Activated T-helper 17 cell treated with anti-CD3 and anti-CD28 coated beads, Interleukin-2, amount 50 U/mL, for 72 hours (primary cell): ENCODE data around the gene MAN1A1. TPM values are rescaled to one million over a fixed set of nuclear protein-coding genes. Genes with fewer than 3 reads are reported as not detected.

Source experiments
- ATAC-seq: fragments of 150-1000 bp; cut with Tn5 transposase; replicated peaks from 2 replicates; pipeline ENCODE4 v1.10.0; 2021; ENCODE audit warnings: mild to moderate bottlenecking, moderate library complexity
- H3K27ac Mint-ChIP-seq: one replicate; pipeline ENCODE4 v1.8.0; 2022; ENCODE audit warnings: mixed read lengths
- H3K27me3 Mint-ChIP-seq: one replicate; pipeline ENCODE4 v1.8.0; 2022; ENCODE audit warnings: mixed read lengths
- H3K36me3 Mint-ChIP-seq: one replicate; pipeline ENCODE4 v1.8.0; 2022; ENCODE audit warnings: low read depth, mild to moderate bottlenecking, mixed read lengths
- H3K4me1 Mint-ChIP-seq: one replicate; pipeline ENCODE4 v1.8.0; 2022; ENCODE audit warnings: mixed read lengths
- H3K4me3 Mint-ChIP-seq: one replicate; pipeline ENCODE4 v1.8.0; 2022; ENCODE audit warnings: mild to moderate bottlenecking, mixed read lengths
- H3K9me3 Mint-ChIP-seq: one replicate; pipeline ENCODE4 v1.8.0; 2022; ENCODE audit warnings: mixed read lengths
- total RNA-seq, 2 donors: library from RNA; stranded (reverse); gene quantifications; one replicate each; pipeline ENCODE4 v1.2.3, GENCODE V29; 2022

The MAN1A1 gene
- total RNA-seq, 2 donors from 2014 or later = 19.1 to 23.6 TPM

DNA sequence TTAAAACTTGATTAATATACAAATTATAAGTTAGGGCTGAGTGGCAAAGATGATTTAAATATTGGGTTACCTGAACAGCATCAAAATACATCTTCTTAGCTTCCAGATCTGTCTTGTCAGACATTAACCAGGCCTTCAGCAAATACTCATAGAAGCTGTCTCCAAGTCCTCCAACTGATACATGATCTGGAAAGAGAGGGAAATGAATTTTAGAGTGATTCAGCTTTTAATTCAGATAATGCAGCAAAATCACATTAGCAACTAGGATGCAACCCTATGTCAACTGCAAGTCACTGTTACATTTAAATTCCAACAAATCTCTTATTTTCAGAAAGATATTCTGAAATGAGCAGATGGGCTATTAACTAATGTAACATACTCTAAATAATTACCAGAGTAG, 155.9 kb downstream of the MAN1A1 start:
- Mint-ChIP-seq H3K27ac (no peak overlapping the region), H3K36me3 (peaks cover 83% of the 10 kb centered on the region), H3K27me3 (no peaks in the 10 kb centered on the region), H3K4me1 (peaks cover 4% of the 10 kb centered on the region), H3K4me3 (no peak overlapping the region), H3K9me3 (no peaks in the 10 kb centered on the region)
- no peak for ATAC-seq

DNA sequence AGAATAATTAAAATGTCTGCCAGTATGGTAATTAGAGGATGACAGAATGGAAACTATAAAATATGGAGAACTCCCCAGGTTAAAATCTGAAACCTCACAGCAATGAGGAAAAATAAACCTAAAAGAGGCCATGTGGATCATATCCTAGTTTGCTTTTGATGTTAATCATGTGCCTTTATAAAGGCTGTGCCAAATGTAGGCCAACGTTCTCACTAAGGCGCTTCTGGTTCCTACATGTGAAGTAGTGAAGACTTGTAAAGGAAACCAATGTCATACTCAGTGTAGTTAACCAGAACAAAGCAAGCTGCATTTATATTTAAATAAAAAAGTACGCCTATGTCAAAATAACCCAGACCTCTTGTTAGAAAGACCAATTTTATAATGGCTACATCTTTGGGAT, 157.4 kb downstream of the MAN1A1 start:
- no peak for ATAC-seq
- Mint-ChIP-seq H3K27me3 (no peaks in the 10 kb centered on the region), H3K27ac (no peak overlapping the region), H3K4me3 (no peak overlapping the region), H3K4me1 (peaks cover 4% of the 10 kb centered on the region), H3K9me3 (no peaks in the 10 kb centered on the region), H3K36me3 (peaks cover 90% of the 10 kb centered on the region)

DNA sequence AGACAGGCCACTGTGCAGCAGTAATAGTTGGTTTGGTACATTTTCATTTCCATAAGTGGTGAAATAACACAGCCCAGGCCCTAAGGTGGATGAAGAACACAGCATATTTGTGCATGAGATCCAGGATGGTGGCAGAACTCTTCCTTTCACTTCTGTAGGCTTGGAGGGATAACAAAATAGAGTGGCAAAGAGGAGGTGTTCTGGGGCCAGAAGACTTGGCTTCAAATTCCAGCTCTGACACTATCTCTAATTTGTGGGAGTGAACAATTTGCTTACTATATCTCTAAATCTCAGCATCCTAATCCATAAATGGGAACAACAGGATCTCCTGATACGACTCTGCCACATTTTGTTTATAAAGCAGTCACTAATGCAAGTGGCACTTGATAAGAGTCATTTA, 159.4 kb downstream of the MAN1A1 start:
- no peak for ATAC-seq
- H3K27me3 Mint-ChIP-seq = no peaks in the 10 kb centered on the region
- no peak overlapping the region for H3K27ac Mint-ChIP-seq
- H3K4me3 Mint-ChIP-seq = no peak overlapping the region
- H3K4me1 Mint-ChIP-seq = no peaks in the 10 kb centered on the region
- H3K36me3 Mint-ChIP-seq = peaks cover 90% of the 10 kb centered on the region
- no peaks in the 10 kb centered on the region for H3K9me3 Mint-ChIP-seq

DNA sequence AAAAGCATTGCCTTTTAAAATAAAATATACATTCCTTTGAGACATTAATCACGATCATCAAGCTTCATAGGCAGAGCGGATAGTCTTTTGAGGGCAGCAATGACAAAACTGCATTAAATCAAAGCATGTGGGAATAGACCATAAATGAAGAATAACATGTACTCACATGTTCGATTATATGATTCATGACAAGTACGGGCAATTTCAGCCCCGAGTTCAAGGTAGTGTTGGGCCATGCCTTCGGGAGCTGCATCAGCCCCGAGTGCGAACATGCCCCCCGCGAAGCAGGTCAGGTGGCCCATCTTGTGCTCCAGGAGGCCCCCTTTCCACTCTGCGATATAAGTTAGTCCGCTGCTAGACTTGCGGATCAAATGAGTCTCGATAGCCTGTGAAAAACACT, 160.1 kb downstream of the MAN1A1 start:
- H3K27me3 Mint-ChIP-seq = no peaks in the 10 kb centered on the region
- H3K9me3 Mint-ChIP-seq = no peaks in the 10 kb centered on the region
- no peak for ATAC-seq
- no peak overlapping the region for H3K27ac Mint-ChIP-seq
- H3K4me3 Mint-ChIP-seq = no peak overlapping the region
- H3K36me3 Mint-ChIP-seq = peaks cover 90% of the 10 kb centered on the region
- no peaks in the 10 kb centered on the region for H3K4me1 Mint-ChIP-seq

DNA sequence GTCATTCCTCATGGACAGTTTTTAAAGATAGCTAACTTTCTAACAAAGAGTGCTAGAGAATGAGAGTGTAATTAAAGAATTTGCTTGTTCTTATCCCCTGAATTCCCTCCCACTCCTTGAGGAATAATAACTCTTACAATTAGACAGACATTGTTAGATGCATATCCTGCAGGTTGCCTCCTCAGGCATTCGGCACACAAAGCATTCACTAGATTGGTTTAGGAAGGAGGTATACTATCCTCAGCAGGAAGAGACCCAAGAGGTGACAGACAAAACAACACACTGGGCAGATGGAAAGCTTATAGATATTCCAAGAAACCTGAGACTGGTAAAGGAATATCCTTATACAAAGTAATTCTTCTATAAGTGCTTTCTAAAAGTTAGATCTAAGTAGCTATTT, 162.0 kb downstream of the MAN1A1 start:
- no peaks in the 10 kb centered on the region for H3K4me1 Mint-ChIP-seq
- no peaks in the 10 kb centered on the region for H3K9me3 Mint-ChIP-seq
- no peaks in the 10 kb centered on the region for H3K27me3 Mint-ChIP-seq
- H3K4me3 Mint-ChIP-seq = no peak overlapping the region
- no peak overlapping the region for H3K27ac Mint-ChIP-seq
- no peak for ATAC-seq
- H3K36me3 Mint-ChIP-seq = peaks cover 90% of the 10 kb centered on the region

DNA sequence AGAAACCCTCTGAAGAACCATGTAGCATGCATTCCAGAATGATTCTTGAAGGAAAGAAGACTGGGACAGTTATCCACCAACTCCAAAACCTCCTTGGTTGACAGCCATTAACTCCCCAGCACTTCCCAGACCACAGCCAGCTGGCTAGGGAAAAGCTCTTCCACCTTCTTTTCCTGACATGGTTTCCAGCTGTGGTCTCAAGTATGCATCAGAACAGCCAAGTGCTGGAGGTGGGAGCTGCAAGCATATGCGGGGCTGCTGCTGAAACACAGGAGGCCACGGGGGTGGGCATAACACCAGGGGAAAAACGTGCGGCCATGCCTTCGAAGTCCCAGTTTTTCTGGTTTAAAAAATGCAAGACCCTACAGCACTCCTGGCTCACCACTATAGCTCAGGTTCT, 163.1 kb downstream of the MAN1A1 start:
- peaks cover 94% of the 10 kb centered on the region for H3K36me3 Mint-ChIP-seq
- no peaks in the 10 kb centered on the region for H3K27me3 Mint-ChIP-seq
- no peak overlapping the region for H3K27ac Mint-ChIP-seq
- H3K9me3 Mint-ChIP-seq = no peaks in the 10 kb centered on the region
- no peak for ATAC-seq
- no peak overlapping the region for H3K4me3 Mint-ChIP-seq
- H3K4me1 Mint-ChIP-seq = no peaks in the 10 kb centered on the region

DNA sequence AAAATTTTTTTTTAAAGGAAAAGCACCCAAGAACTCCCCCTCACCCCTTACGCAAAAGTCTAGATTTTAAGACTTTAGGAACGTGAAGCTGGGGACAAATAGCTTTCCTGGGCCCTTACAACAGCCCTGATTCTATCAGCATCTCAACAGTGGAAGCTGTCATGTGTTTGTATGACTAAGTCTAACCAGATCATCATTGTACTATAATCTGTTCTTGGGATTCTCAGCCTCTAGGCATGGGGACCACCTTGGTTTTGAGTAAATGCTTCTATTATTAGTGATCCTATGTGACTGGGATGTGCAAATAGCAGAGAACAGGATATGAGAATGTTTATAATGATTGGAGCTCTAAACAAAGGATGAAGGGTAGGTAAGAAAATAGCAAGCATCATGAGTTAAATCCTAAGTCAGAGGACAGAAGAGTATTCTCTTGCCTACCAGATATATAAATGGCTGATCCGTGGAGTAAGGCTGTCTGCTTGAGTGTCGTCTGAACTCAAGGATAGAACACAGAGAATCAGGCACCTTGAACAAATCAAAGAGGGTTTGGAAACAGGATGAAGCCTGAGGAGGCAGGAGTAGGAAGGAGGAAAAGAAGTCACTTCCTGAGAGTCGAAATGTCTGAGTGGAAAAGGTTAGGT, 165.4 kb downstream of the MAN1A1 start:
- no peaks in the 10 kb centered on the region for H3K9me3 Mint-ChIP-seq
- H3K27ac Mint-ChIP-seq = peak overlapping the region; percentile 11
- peaks cover 8% of the 10 kb centered on the region for H3K4me1 Mint-ChIP-seq
- ATAC-seq = no peak
- H3K27me3 Mint-ChIP-seq = no peaks in the 10 kb centered on the region
- H3K36me3 Mint-ChIP-seq = peaks cover 92% of the 10 kb centered on the region
- no peak overlapping the region for H3K4me3 Mint-ChIP-seq

DNA sequence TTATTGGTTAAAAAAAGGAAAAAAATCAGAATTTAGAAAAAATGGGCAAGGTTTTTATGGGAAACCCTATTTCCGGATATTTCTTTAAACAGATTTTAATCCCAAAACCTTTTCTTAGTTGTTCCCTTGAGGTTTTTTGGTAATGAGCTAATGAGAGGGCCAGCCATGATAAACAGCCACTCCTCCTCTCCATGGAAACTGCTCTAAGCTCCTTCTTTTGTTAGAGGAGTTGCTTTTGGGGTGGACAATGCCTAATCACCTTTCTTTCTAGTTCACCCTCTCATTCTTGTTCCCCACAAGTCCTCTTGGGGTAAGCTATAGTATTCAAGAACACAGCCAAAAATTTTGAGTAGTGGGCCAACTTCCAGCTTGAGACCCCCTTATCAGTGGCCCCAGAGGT, 166.1 kb downstream of the MAN1A1 start:
- no peak for ATAC-seq
- H3K27ac Mint-ChIP-seq = no peak overlapping the region
- H3K9me3 Mint-ChIP-seq = no peaks in the 10 kb centered on the region
- H3K4me1 Mint-ChIP-seq = peaks cover 8% of the 10 kb centered on the region
- H3K4me3 Mint-ChIP-seq = no peak overlapping the region
- H3K36me3 Mint-ChIP-seq = peaks cover 92% of the 10 kb centered on the region
- H3K27me3 Mint-ChIP-seq = no peaks in the 10 kb centered on the region

DNA sequence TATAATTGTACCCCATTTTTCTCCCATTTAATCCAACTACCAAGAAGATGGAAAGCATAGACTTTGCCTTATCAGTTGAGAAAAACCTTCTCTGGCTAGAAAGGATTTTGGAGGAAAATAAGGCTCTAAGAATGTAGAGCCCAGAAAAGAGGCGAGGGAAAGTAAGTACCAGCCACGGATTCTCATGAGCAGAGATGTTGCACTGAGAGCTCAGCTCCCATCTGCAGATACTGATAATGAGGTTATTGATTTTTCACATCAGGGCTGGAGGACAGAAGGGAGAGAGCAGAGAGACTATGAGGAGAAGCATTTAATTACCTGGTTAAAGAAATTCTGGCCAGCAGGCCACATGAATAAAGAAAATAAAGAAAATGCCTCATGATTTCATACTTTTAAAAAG, 166.7 kb downstream of the MAN1A1 start:
- ATAC-seq = no peak
- no peak overlapping the region for H3K4me3 Mint-ChIP-seq
- no peak overlapping the region for H3K27ac Mint-ChIP-seq
- H3K36me3 Mint-ChIP-seq = peaks cover 88% of the 10 kb centered on the region
- H3K4me1 Mint-ChIP-seq = peaks cover 8% of the 10 kb centered on the region
- no peaks in the 10 kb centered on the region for H3K9me3 Mint-ChIP-seq
- H3K27me3 Mint-ChIP-seq = no peaks in the 10 kb centered on the region

DNA sequence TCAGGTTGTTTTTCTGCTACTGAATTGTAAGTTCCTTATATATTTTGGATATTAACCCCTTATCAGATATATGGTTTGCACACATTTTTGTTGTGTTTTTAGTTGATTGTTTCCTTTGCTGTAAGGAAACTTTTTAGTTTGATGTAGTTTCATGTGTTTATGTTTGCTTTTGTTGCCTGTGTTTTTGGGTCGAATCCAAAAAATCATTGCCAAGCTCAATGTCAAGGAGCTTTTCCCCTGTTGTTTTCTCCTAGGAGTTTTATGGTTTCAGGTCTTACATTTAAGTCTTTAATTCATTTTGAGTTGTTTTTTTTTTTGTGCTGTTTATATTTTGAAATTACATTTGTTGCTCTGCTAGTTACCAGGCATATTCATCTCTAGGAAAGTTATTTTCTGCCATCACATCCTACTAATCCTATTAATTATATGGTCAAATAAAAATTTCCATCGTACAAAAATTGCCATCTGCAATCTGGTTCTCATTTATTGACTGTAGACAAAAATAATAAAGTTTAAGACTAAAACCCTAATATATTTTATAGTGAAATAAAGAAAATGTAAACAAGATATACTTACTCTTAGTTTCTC, 167.3 kb downstream of the MAN1A1 start:
- H3K27ac Mint-ChIP-seq = no peak overlapping the region
- H3K9me3 Mint-ChIP-seq = no peaks in the 10 kb centered on the region
- no peak overlapping the region for H3K4me3 Mint-ChIP-seq
- no peak for ATAC-seq
- no peaks in the 10 kb centered on the region for H3K27me3 Mint-ChIP-seq
- peaks cover 8% of the 10 kb centered on the region for H3K4me1 Mint-ChIP-seq
- peaks cover 86% of the 10 kb centered on the region for H3K36me3 Mint-ChIP-seq

DNA sequence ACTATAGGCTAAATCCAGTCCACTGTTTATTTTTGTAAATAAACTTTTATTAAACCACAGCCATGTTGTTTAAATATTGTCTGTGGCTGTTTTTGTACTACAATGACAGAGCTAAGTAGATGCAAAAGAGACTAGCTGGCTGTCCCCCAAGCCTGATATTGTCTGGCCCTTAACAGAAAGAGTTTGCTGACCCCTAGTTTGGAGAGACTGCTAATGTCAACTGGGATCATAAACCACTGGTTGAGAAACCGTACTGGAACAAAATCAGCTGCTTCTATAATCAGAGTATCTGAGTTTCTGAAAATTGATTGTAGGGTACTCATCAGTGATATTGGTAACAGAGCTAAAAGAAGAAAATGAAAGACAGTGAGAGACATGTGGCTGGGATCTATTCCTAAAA, 168.5 kb downstream of the MAN1A1 start:
- Mint-ChIP-seq H3K4me3 (no peak overlapping the region), H3K27ac (peak overlapping the region; percentile 43), H3K27me3 (no peaks in the 10 kb centered on the region), H3K36me3 (peaks cover 73% of the 10 kb centered on the region), H3K9me3 (no peaks in the 10 kb centered on the region), H3K4me1 (peaks cover 8% of the 10 kb centered on the region)
- ATAC-seq = no peak

DNA sequence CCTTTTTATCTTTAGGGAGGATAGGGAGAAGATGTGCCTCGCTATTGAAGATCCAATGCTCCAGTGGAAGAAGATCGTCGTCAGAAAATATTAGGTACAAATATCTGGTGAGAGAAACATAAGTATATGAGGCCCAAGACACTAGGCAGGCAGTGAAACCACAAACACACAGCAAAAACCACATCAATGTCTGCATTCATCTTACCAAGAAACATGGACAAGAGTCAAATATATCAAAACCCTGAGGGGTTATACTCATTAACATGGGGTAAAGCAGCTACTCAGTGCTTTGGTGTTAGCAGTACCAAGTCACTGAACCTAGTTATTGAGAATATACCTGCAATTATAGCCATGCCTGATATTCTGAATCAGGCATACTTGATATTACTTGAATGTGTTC, 169.7 kb downstream of the MAN1A1 start:
- Mint-ChIP-seq H3K36me3 (peaks cover 61% of the 10 kb centered on the region), H3K27me3 (no peaks in the 10 kb centered on the region), H3K4me3 (no peak overlapping the region), H3K27ac (peak overlapping the region; percentile 22), H3K4me1 (peaks cover 8% of the 10 kb centered on the region), H3K9me3 (no peaks in the 10 kb centered on the region)
- ATAC-seq = peak; percentile 24

DNA sequence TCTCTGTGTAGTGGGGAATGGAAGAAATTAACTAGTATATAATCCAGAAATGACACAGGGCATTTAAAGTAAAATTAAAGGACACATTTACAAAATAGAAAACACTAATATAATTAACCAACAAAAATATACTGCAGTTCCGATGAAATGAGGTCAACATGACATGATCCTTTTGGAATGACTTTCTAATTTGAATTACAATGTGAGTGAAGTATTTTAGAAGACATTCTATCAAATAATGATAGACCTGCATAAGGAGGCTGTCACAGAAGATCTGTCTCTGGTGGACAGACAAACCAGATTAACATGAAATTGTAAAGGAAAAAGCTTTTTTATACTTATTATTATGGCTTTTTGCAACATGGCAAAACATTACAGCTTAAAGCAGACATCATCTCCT, 170.5 kb downstream of the MAN1A1 start:
- ATAC-seq = no peak
- H3K4me1 Mint-ChIP-seq = peaks cover 8% of the 10 kb centered on the region
- no peaks in the 10 kb centered on the region for H3K9me3 Mint-ChIP-seq
- no peak overlapping the region for H3K4me3 Mint-ChIP-seq
- H3K36me3 Mint-ChIP-seq = peaks cover 53% of the 10 kb centered on the region
- no peak overlapping the region for H3K27ac Mint-ChIP-seq
- no peaks in the 10 kb centered on the region for H3K27me3 Mint-ChIP-seq

DNA sequence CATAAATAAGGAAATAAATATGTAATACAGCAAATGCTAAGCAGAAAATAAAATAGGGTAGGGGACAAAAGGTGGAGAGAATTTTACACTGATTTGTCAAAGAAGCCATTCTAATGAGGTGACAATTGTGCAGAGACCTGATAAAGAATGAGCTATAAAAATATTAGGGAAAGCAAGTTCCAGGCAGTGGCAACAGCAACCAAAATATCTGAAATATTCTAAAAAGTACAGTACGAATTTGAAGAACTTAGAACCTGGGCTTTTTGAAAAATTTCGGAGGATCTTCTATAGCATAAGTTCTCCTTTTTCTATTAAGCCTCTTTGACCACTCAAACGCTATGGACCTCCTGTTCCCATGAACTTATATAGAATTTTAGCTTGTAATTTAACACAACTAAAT, 173.1 kb downstream of the MAN1A1 start:
- peaks cover 31% of the 10 kb centered on the region for H3K36me3 Mint-ChIP-seq
- H3K27ac Mint-ChIP-seq = no peak overlapping the region
- H3K4me1 Mint-ChIP-seq = peaks cover 8% of the 10 kb centered on the region
- ATAC-seq = no peak
- H3K27me3 Mint-ChIP-seq = no peaks in the 10 kb centered on the region
- H3K4me3 Mint-ChIP-seq = no peak overlapping the region
- H3K9me3 Mint-ChIP-seq = no peaks in the 10 kb centered on the region

DNA sequence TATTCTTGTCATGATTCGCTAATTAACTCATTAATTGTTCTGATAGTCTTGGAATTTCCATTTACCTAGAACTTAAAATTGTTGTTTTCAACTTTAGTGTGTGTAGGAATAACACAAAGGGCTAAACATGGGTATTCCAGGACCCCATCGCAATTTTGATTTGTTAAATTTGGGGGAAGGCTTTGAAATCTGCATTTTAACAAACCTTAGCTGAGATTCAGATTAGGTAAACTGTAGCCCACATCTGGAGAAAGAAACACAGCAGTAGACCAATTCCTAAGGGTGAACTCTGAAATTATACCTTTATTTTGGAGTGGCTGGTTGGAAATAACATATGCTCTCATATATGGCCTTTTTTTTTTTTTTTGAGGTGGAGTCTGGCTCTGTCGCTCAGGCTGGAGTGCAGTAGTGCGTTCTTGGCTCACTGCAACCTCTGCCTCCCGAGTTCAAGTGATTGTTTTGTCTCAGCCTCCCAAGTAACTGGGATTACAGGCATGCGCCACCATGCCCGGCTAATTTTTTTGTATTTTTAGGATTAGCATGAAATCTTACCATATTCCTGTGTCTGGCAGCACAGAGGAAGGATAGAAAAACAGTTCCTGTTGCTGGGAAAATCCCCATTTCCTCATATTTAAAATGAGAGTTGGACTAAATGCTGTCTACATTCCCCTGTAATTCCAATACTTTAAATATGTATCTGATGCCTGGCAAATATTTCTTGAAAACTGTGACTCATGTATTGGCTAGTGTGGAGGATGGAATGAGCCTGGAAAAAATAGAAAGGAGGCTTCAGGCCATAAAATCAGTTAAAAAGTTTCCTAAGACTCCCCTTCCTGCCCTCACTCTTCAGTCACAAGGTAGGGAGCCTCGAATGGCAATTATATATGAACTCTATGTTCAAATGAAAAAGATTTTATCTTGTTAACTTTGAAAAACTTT, 174.4 kb downstream of the MAN1A1 start:
- H3K27me3 Mint-ChIP-seq = no peaks in the 10 kb centered on the region
- no peak overlapping the region for H3K27ac Mint-ChIP-seq
- peaks cover 21% of the 10 kb centered on the region for H3K36me3 Mint-ChIP-seq
- no peak overlapping the region for H3K4me3 Mint-ChIP-seq
- no peaks in the 10 kb centered on the region for H3K9me3 Mint-ChIP-seq
- no peak for ATAC-seq
- H3K4me1 Mint-ChIP-seq = peaks cover 6% of the 10 kb centered on the region
